H1 (cell line): ENCODE results near the gene IGF2R. TPM values are rescaled to one million over a fixed set of nuclear protein-coding genes. Genes with fewer than 3 reads are reported as not detected.

Experiments
- CTCF ChIA-PET: fragments of 300-600 bp; sonication (Branson Sonifier 250); formaldehyde crosslinking; loops from one replicate; lab custom pipeline; 2021; ENCODE audit not compliant: partially characterized antibody; lab: Charles Lee
- POLR2A ChIA-PET: fragments of 300-600 bp; sonication (Branson Sonifier 250); formaldehyde crosslinking; loops from one replicate; lab custom pipeline; 2021; ENCODE audit warnings: inconsistent platforms; ENCODE audit not compliant: partially characterized antibody; lab: Charles Lee
- DNase-seq, 2 experiments: peaks; one replicate each; pipeline versions ENCODE4 v3.0.0 to v3.0.0-alpha.2; 2010 to 2022; ENCODE audit warnings: low spot score in 2 of 2, low read depth in 1 of 2, mixed read lengths in 1 of 2
- FAIRE-seq: peaks from 2 replicates; lab custom pipeline; 2011; peaks lifted over from hg19 to GRCh38; lab: Jason Lieb, UNC
- H2AFZ ChIP-seq: 2 replicates; pipeline ENCODE4 v1.8.1; 2012; ENCODE audit warnings: low read length, inconsistent platforms
- H2AK5ac ChIP-seq: 2 replicates; pipeline ENCODE4 v1.6.1; 2013; ENCODE audit warnings: low read depth, low read length
- H2BK120ac ChIP-seq: replicated peaks from 2 replicates; pipeline ENCODE3; 2013; ENCODE audit warnings: low read depth, low read length, inconsistent platforms
- H2BK12ac ChIP-seq: 2 replicates; pipeline ENCODE4 v1.6.1; 2013; ENCODE audit warnings: low read depth, low read length
- H2BK15ac ChIP-seq: 2 replicates; pipeline ENCODE4 v1.6.1; 2013; ENCODE audit warnings: low read length
- H2BK20ac ChIP-seq: 2 replicates; pipeline ENCODE4 v1.6.1; 2013; ENCODE audit warnings: low read length
- H2BK5ac ChIP-seq: 2 replicates; pipeline ENCODE4 v1.6.1; 2013; ENCODE audit warnings: low read depth, low read length
- H3K14ac ChIP-seq: 2 replicates; pipeline ENCODE4 v1.6.1; 2013; ENCODE audit warnings: inconsistent platforms; ENCODE audit not compliant: insufficient read length
- H3K18ac ChIP-seq: 2 replicates; pipeline ENCODE4 v1.6.1; 2013; ENCODE audit warnings: low read length; ENCODE audit errors: extremely low read depth
- H3K23ac ChIP-seq: 2 replicates; pipeline ENCODE4 v1.6.1; 2013; ENCODE audit warnings: inconsistent platforms; ENCODE audit not compliant: insufficient read length
- H3K23me2 ChIP-seq: 2 replicates; pipeline ENCODE4 v1.6.1; 2013; ENCODE audit warnings: low read depth, low read length
- H3K27ac ChIP-seq: 2 replicates; pipeline ENCODE4 v1.6.1; 2011; ENCODE audit warnings: low read depth, low read length, inconsistent platforms
- H3K27me3 ChIP-seq, 4 experiments: replicated peaks in 1 of 4; 1 replicate in 1 of 4; 2 replicates in 3 of 4; pipeline versions ENCODE4 v1.6.1 to v1.8.1; 2011 to 2013; ENCODE audit warnings: low read length in 3 of 4, mild to moderate bottlenecking in 3 of 4, inconsistent platforms in 2 of 4, mixed read lengths in 2 of 4, moderate library complexity in 1 of 4; ENCODE audit not compliant: control insufficient read depth in 3 of 4, insufficient read depth in 3 of 4; ENCODE audit errors: extremely low read depth in 1 of 4
- H3K36me3 ChIP-seq, 4 experiments: 2 replicates each; pipeline versions ENCODE4 v1.6.1 to v1.8.1; 2011 to 2013; ENCODE audit warnings: mild to moderate bottlenecking in 4 of 4, low read length in 3 of 4, moderate library complexity in 2 of 4, control low read depth in 1 of 4, inconsistent platforms in 1 of 4; ENCODE audit not compliant: insufficient read depth in 4 of 4, control insufficient read depth in 2 of 4
- H3K4ac ChIP-seq: replicated peaks from 2 replicates; pipeline ENCODE3; 2013; ENCODE audit warnings: low read length, low read depth, mixed read lengths, inconsistent platforms; ENCODE audit not compliant: insufficient read length
- H3K4me1 ChIP-seq, 4 experiments: replicated peaks in 1 of 4; 1 replicate in 1 of 4; 2 replicates in 3 of 4; pipeline versions ENCODE4 v1.6.1 to v1.8.1; 2011 to 2013; ENCODE audit warnings: low read length in 3 of 4, inconsistent platforms in 2 of 4, mixed read lengths in 1 of 4; ENCODE audit not compliant: insufficient read depth in 4 of 4, control insufficient read depth in 3 of 4
- H3K4me2 ChIP-seq, 2 experiments: 2 replicates each; pipeline versions ENCODE4 v1.6.1 to v1.8.1; 2011 to 2013; ENCODE audit warnings: low read depth in 2 of 2, low read length in 2 of 2, control low read depth in 1 of 2, inconsistent platforms in 1 of 2, mild to moderate bottlenecking in 1 of 2; ENCODE audit not compliant: insufficient read depth in 1 of 2
- H3K4me3 ChIP-seq, 4 experiments: fragments of 200-600, 300-600 bp in 1 of 4; sonication (generic), shearing (Covaris generic), sonication (Bioruptor Twin) in 1 of 4; 2 replicates each; pipeline versions ENCODE4 v1.5.1 to v1.8.1; 2011 to 2016; ENCODE audit warnings: low read length in 4 of 4, low read depth in 3 of 4, control low read depth in 2 of 4, inconsistent platforms in 2 of 4, mild to moderate bottlenecking in 2 of 4, mixed read lengths in 1 of 4, moderate library complexity in 1 of 4; ENCODE audit not compliant: insufficient read depth in 2 of 4; ENCODE audit errors: extremely low read depth in 1 of 4
- H3K56ac ChIP-seq: replicated peaks from 2 replicates; pipeline ENCODE3; 2013; ENCODE audit warnings: low read depth, mild to moderate bottlenecking, mixed read lengths, low read length, inconsistent platforms; ENCODE audit not compliant: insufficient read length
- H3K79me1 ChIP-seq: 2 replicates; pipeline ENCODE4 v1.6.1; 2013; ENCODE audit warnings: low read depth, low read length, control low read depth
- H3K79me2 ChIP-seq, 2 experiments: 2 replicates each; pipeline versions ENCODE4 v1.6.1 to v1.8.1; 2012 to 2013; ENCODE audit warnings: low read length in 2 of 2, mild to moderate bottlenecking in 2 of 2, inconsistent platforms in 1 of 2; ENCODE audit not compliant: insufficient read depth in 2 of 2, control insufficient read depth in 1 of 2
- H3K9ac ChIP-seq, 4 experiments: replicated peaks in 1 of 4; 1 replicate in 1 of 4; 2 replicates in 3 of 4; pipeline versions ENCODE4 v1.6.1 to v1.8.1; 2011 to 2013; ENCODE audit warnings: low read depth in 3 of 4, low read length in 3 of 4, control low read depth in 2 of 4, mild to moderate bottlenecking in 2 of 4, moderate library complexity in 2 of 4, inconsistent platforms in 1 of 4; ENCODE audit errors: extremely low read depth in 1 of 4
- H3K9me3 ChIP-seq, 2 experiments: 2 replicates each; pipeline versions ENCODE4 v1.6.1 to v1.8.1; 2012 to 2013; ENCODE audit warnings: mild to moderate bottlenecking in 2 of 2, moderate library complexity in 2 of 2, control low read depth in 1 of 2, inconsistent platforms in 1 of 2, low read depth in 1 of 2, low read length in 1 of 2, mixed read lengths in 1 of 2; ENCODE audit not compliant: insufficient read depth in 2 of 2
- H4K20me1 ChIP-seq, 2 experiments: replicated peaks in 1 of 2; 2 replicates each; pipeline versions ENCODE3 to v1.8.1; 2011 to 2013; ENCODE audit warnings: inconsistent platforms in 2 of 2, low read length in 2 of 2, mild to moderate bottlenecking in 1 of 2; ENCODE audit not compliant: insufficient read depth in 2 of 2, control insufficient read depth in 1 of 2
- H4K5ac ChIP-seq: 2 replicates; pipeline ENCODE4 v1.6.1; 2013; ENCODE audit warnings: low read length, low read depth, mixed read lengths, inconsistent platforms; ENCODE audit not compliant: insufficient read length
- H4K8ac ChIP-seq: 2 replicates; pipeline ENCODE4 v1.8.0; 2013; ENCODE audit warnings: mild to moderate bottlenecking, moderate library complexity, low read length, inconsistent platforms; ENCODE audit not compliant: insufficient read depth; ENCODE audit errors: extremely low read depth
- H4K91ac ChIP-seq: replicated peaks from 2 replicates; pipeline ENCODE3; 2013; ENCODE audit warnings: low read length, mixed read lengths, inconsistent platforms; ENCODE audit not compliant: insufficient read length
- CEBPB ChIP-seq: IDR thresholded peaks from 2 replicates; pipeline ENCODE4 v1.6.1; 2012; ENCODE audit warnings: low read depth, low read length
- CREB1 ChIP-seq: IDR thresholded peaks from 2 replicates; pipeline ENCODE4 v1.6.1; 2012; ENCODE audit warnings: inconsistent platforms
- RNF2 ChIP-seq: fragments of 200-900, 300-1000 bp; sonication (generic); IDR thresholded peaks from 2 replicates; pipeline ENCODE4 v1.7.1; 2016; ENCODE audit warnings: borderline replicate concordance, low read depth, mild to moderate bottlenecking, antibody characterized with exemption, low read length; ENCODE audit not compliant: poor library complexity, severe bottlenecking; ENCODE audit errors: missing control alignments
- WGBS, 2 experiments: shearing (Covaris generic) in 1 of 2; methylation state at CpG; one replicate each; pipeline versions ENCODE4 v1.1.6 to v1.1.7; 2013 to 2015; ENCODE audit warnings: low lambda C conversion rate in 2 of 2, mixed read lengths in 2 of 2, inconsistent platforms in 1 of 2, low coverage in 1 of 2, missing lambda C conversion rate in 1 of 2; ENCODE audit not compliant: insufficient replicate concordance in 2 of 2, insufficient coverage in 1 of 2, insufficient read length in 1 of 2; ENCODE audit errors: extremely low coverage in 1 of 2, missing lambda C conversion rate in 1 of 2; 5-methylcytosine and 5-hydroxymethylcytosine counted together
- polyA plus RNA-seq, 7 experiments: library from polyadenylated mRNA; depleted of rRNA in 3 of 7; stranded (reverse) in 5 of 7; unstranded in 2 of 7; fragments of >200 nt in 5 of 7; fragments of 200-250 nt in 2 of 7; gene quantifications; 1 replicate in 5 of 7; 2 replicates in 1 of 7; 4 replicates in 1 of 7; pipeline versions ENCODE4 v1.2.1 to v1.2.3, GENCODE V29; 2011 to 2013; ENCODE audit warnings: missing spikeins in 2 of 7, mixed read lengths in 2 of 7
- total RNA-seq: library from RNA; stranded (reverse); fragmentation: NEBNext Ultra II Directional; extraction: Animal tissue kit (Norgen Biotek cat#: 25700); gene quantifications from 2 replicates; pipeline ENCODE4 v1.2.1, GENCODE V29; 2021

IGF2R gene
- total and polyA plus RNA-seq, 2 of the 8 experiments (the other 6 are each of a cell fraction or from before 2014, with no cell fraction given) = 20.6 to 74.1 TPM

DNA sequence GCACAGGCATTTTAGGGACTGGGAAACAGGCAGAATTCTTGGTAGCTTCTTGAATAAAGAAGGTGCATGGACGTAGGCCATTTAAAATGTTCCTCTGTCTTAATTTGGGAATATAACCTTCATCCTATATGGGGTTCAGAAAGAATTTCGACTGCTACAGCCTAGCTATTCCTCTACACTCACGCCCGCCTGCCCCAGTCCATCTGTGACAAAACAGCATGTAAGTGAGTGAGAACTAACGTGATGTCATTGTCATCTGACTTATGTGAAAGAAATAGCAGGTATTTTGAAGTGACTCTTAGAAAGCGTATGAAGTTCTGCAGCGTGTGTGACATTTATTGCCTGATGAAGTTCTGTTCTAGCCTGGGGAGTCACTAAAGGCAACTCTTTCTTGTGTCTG, 100.6 kb downstream of the IGF2R start:
- no peak for DNase-seq
- H3K36me3 ChIP-seq = peaks cover 28 to 69% (median 63%) of the 10 kb centered on the region in 4 experiments

More for the DNA sequence above, 100.6 kb downstream of the IGF2R start:
- Histone ChIP-seq H3K79me2 (no peaks in the 10 kb centered on the region), H3K4me1 (no peaks in the 10 kb centered on the region), H3K27ac (no peak overlapping the region), H2BK15ac (no peak overlapping the region), H3K14ac (no peak overlapping the region), H4K5ac (no peak overlapping the region), H2BK20ac (no peak overlapping the region), H2BK5ac (no peak overlapping the region; the same call in 1 of the 2 replicates), H3K4me2 (no peak overlapping the region), H3K4me3 (no peak overlapping the region), H3K4ac (no peak overlapping the region), H3K18ac (no peak overlapping the region), H4K91ac (no peak overlapping the region), H2AK5ac (no peak overlapping the region), H2AFZ (no peak overlapping the region), H4K20me1 (peaks cover 1 to 10% of the 10 kb centered on the region in 2 experiments), H3K27me3 (no peaks in the 10 kb centered on the region), H3K23ac (no peak overlapping the region), H3K9me3 (no peaks in the 10 kb centered on the region), H4K8ac (no peak overlapping the region; the same call in 1 of the 2 replicates), H3K56ac (no peak overlapping the region), H3K9ac (no peak overlapping the region), H3K23me2 (no peaks in the 10 kb centered on the region), H3K79me1 (no peaks in the 10 kb centered on the region), H2BK120ac (no peak overlapping the region), H2BK12ac (no peak overlapping the region)
- ChIA-PET CTCF (interaction anchor here (0.8 to 1.7 kb wide), 3 partner anchors 22 to 70 kb away, joined by 3 to 4 read pairs (median 3); no protein-coding TSS in a partner anchor), POLR2A (no interaction called here)
- no peak for FAIRE-seq
- 90% methylated on average over 7 of the region's 7 CpGs; no CpG with 5 or more reads in 1 of the 2 experiments for WGBS, 2 experiments
- no peak for TF ChIP-seq CREB1
- TF ChIP-seq CEBPB = no peak
- TF ChIP-seq RNF2 = no peak
